ENCODE results near the gene SPATA6L. TPM values are rescaled to one million over a fixed set of nuclear protein-coding genes. Genes with fewer than 3 reads are reported as not detected.

SPATA6L gene
- total RNA-seq, 1 experiment from 2014 or later: 7.1 TPM

- no peaks in the 10 kb centered on the region for H3K9me3 ChIP-seq (ENCODE audit: insufficient read depth, low read depth)
- H3K4me3 ChIP-seq: no peak overlapping the region
- H3K27me3 ChIP-seq (ENCODE audit: insufficient read depth, low read depth): no peaks in the 10 kb centered on the region
- H3K79me2 ChIP-seq (ENCODE audit: low read depth): no peaks in the 10 kb centered on the region
- no peaks in the 10 kb centered on the region for H3F3A ChIP-seq (ENCODE audit: insufficient read depth, low read depth)
- TF ChIP-seq EZH2 (IDR thresholded peaks at IDR 0.05; ENCODE audit: low read depth): no peak
- TF ChIP-seq, protein P1, sequence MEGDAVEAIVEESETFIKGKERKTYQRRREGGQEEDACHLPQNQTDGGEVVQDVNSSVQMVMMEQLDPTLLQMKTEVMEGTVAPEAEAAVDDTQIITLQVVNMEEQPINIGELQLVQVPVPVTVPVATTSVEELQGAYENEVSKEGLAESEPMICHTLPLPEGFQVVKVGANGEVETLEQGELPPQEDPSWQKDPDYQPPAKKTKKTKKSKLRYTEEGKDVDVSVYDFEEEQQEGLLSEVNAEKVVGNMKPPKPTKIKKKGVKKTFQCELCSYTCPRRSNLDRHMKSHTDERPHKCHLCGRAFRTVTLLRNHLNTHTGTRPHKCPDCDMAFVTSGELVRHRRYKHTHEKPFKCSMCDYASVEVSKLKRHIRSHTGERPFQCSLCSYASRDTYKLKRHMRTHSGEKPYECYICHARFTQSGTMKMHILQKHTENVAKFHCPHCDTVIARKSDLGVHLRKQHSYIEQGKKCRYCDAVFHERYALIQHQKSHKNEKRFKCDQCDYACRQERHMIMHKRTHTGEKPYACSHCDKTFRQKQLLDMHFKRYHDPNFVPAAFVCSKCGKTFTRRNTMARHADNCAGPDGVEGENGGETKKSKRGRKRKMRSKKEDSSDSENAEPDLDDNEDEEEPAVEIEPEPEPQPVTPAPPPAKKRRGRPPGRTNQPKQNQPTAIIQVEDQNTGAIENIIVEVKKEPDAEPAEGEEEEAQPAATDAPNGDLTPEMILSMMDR (conservative IDR thresholded peaks at IDR 0.05): no peak
- intact Hi-C loops (cut with micrococcal nuclease; ENCODE audit: unreplicated experiment): no loop called here
- DNase-seq: no peak
- H3K9me2 ChIP-seq (ENCODE audit: insufficient read depth): no peaks in the 10 kb centered on the region
- H3K4me1 ChIP-seq (replicated peaks; ENCODE audit: insufficient read depth): no peaks in the 10 kb centered on the region
- ChIA-PET POLR2A (ENCODE audit: unreplicated experiment) (no interaction called here), CTCF (no interaction called here)
- no TSS peak for BruUV-seq (replicated peaks)
- no peaks in the 10 kb centered on the region for H4K20me1 ChIP-seq (ENCODE audit: insufficient read depth)
- no peak overlapping the region for H3K27ac ChIP-seq
- no peaks in the 10 kb centered on the region for H3K36me3 ChIP-seq (ENCODE audit: low read depth)
- no peak overlapping the region for H2AFZ ChIP-seq
- no peak overlapping the region for H3K4me2 ChIP-seq
These were observed 93.1 kb downstream of the SPATA6L start for GRCh38 chr9:4573176-4573575.

DNA sequence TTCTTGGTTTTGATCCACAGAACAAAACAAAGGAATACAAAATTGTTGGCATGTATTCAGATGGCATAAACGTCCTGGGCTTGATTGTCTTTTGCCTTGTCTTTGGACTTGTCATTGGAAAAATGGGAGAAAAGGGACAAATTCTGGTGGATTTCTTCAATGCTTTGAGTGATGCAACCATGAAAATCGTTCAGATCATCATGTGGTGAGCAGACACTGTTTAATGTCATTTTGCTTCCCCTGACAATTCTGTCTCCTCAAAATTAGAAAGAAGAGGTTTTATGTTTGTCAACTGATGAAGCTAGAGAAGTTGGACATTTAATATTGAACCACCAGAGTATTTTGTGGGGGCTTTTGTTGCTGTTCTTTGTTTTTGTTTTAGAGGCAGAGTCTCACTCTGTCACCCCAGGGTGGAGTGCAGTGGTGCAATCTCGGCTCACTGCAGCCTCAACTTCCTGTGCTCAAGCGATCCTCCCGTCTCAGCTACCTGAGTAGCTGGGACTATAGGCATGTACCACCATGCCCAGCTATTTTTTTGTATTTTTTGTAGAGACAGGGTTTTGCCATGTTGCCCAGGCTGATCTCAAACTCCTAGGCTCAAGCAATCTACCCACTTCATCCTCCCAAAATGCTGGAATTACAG lies 94.0 kb downstream of the SPATA6L start:
- intact Hi-C loops (cut with micrococcal nuclease; ENCODE audit: unreplicated experiment): no loop called here
- DNase-seq: no peak
- Histone ChIP-seq H3K4me1 (replicated peaks; ENCODE audit: insufficient read depth) (no peaks in the 10 kb centered on the region), H3K9me3 (ENCODE audit: insufficient read depth, low read depth) (no peaks in the 10 kb centered on the region), H3F3A (ENCODE audit: insufficient read depth, low read depth) (no peaks in the 10 kb centered on the region), H3K4me3 (no peak overlapping the region), H3K9me2 (ENCODE audit: insufficient read depth) (no peaks in the 10 kb centered on the region), H4K20me1 (ENCODE audit: insufficient read depth) (no peaks in the 10 kb centered on the region), H3K27ac (no peak overlapping the region), H3K79me2 (ENCODE audit: low read depth) (no peaks in the 10 kb centered on the region), H3K4me2 (no peak overlapping the region), H3K36me3 (ENCODE audit: low read depth) (no peaks in the 10 kb centered on the region), H3K27me3 (ENCODE audit: insufficient read depth, low read depth) (no peaks in the 10 kb centered on the region), H2AFZ (no peak overlapping the region)
- POLR2A ChIA-PET (ENCODE audit: unreplicated experiment): no interaction called here
- TF ChIP-seq, protein P1 (conservative IDR thresholded peaks at IDR 0.05): no peak
- no peak for TF ChIP-seq EZH2 (IDR thresholded peaks at IDR 0.05; ENCODE audit: low read depth)
- BruUV-seq (replicated peaks): no TSS peak
- CTCF ChIA-PET: no interaction called here

GRCh38 chr9:4569101-4569500 lies 97.2 kb downstream of the SPATA6L start:
- Histone ChIP-seq H3F3A (ENCODE audit: insufficient read depth, low read depth) (no peaks in the 10 kb centered on the region), H3K36me3 (ENCODE audit: low read depth) (no peaks in the 10 kb centered on the region), H3K79me2 (ENCODE audit: low read depth) (no peaks in the 10 kb centered on the region), H2AFZ (no peak overlapping the region), H4K20me1 (ENCODE audit: insufficient read depth) (no peaks in the 10 kb centered on the region), H3K9me2 (ENCODE audit: insufficient read depth) (no peaks in the 10 kb centered on the region), H3K27me3 (ENCODE audit: insufficient read depth, low read depth) (no peaks in the 10 kb centered on the region), H3K4me1 (replicated peaks; ENCODE audit: insufficient read depth) (no peaks in the 10 kb centered on the region), H3K4me2 (no peak overlapping the region), H3K9me3 (ENCODE audit: insufficient read depth, low read depth) (no peaks in the 10 kb centered on the region), H3K4me3 (no peak overlapping the region), H3K27ac (no peak overlapping the region)
- ChIA-PET POLR2A (ENCODE audit: unreplicated experiment) (no interaction called here), CTCF (no interaction called here)
- no peak for DNase-seq
- TF ChIP-seq EZH2 (IDR thresholded peaks at IDR 0.05; ENCODE audit: low read depth): no peak
- TF ChIP-seq, protein P1 (conservative IDR thresholded peaks at IDR 0.05): no peak
- intact Hi-C loops (cut with micrococcal nuclease; ENCODE audit: unreplicated experiment): no loop called here
- BruUV-seq (replicated peaks): no TSS peak
